SKM-1 (cell line): Measurements from ENCODE around the gene ADGRD1.
"Not testable (repeated sequence)": the region's sequence is repeated elsewhere in the genome, so short reads cannot be mapped to it uniquely, and the experiment has no call there.

Experiments
- DNase-seq: peaks from one replicate; lab custom pipeline; 2025; ENCODE audit not compliant: unreplicated experiment; lab: John Stamatoyannopoulos, UW

The ADGRD1 gene

DNA sequence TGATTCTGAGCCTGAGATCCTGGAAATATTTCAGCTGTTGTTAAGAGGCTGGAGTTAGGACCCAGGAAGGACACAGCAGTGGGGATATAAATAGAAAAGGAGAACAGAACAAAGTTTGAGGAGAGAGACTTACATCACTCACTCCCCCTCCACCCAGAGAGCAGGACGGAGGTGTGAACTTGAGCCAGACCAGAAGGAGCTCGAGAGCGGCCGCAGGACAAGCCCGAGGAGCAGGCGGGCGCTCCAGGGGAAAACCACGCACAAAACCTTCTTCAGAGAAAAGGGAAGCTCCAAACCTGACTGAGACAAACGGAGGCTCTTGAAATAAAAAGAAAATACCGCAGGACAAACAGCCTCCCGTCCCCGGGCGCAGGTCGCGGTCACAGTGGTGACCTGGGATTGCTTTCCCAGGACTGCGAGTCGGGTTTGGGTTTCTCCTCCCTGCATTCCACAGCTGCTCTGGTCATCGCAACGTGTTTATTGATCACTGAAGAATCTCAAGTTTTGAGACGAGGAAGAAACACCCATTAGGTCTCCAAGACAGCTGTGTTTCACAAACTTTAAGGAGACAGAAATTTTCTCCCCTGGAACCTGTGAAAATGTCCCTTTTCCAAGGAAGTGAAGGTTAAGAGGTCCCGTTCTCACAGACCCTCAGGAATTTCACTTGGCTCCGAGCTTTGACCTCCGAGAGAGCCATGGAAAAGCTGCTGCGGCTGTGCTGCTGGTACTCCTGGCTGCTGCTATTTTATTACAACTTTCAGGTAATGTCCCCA is at the start of gene ADGRD1:
TSS of gene ADGRD1 (plus strand) at position 137 of the 773 bp plus-strand sequence. CDS start at position 696, 559 bp downstream.
- peak; percentile 47 for DNase-seq

DNA sequence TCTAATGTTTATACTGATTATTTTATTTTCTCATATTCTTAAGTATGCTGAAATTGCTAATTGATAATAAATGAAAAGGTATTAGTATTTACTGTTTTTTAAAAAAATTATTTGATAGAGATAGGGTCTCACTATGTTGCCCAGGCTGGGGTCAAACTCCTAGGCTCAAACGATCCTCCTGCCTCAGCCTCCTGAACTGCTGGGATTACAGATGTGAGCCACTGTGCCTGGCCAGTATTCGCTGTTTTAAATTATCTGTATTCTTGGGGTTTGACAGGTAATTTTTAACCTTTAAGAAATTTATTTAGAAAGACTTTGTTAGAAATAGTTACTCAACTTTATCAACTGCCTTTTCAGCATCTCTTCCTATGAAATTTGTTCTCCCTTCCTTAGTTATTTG is 49.6 kb upstream of the ADGRD1 start:
- DNase-seq, result no peak

DNA sequence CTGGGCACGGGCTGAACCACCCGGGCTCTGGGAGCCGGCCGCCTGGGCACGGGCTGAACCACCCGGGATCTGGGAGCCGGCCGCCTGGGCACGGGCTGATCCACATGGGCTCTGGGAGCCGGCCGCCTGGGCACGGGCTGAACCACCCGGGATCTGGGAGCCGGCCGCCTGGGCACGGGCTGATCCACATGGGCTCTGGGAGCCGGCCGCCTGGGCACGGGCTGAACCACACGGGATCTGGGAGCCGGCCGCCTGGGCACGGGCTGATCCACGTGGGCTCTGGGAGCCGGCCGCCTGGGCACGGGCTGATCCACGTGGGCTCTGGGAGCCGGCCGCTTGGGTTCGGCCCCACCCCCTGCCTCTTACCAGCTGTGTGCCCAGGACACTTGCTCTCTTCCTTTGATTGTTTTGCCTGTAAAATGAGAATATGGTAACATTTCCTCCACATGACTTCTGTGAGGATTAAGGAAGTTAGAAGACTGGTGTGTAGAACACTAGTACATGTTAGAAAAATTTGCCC is 48.7 kb upstream of the ADGRD1 start:
- not testable (repeated sequence) for DNase-seq

DNA sequence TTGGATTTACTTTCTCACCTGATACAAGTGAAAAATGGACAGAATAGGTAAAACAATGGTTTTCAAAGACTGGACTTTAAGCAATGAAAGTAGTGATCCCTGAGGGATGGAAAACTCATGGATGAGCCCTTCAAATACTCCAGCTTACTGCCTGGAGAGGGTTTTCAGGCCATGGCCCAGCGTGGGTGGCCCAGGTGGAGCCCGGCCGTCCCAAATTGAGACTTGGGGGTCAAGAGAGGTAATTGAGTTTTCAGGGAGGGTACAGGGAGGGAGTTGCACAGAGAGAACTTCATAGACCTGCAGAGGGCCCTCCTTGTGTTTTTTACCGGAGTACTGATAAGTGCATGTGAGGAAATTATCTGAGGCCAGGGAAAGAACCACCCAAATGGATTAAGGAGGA is 44.6 kb upstream of the ADGRD1 start:
- no peak for DNase-seq

DNA sequence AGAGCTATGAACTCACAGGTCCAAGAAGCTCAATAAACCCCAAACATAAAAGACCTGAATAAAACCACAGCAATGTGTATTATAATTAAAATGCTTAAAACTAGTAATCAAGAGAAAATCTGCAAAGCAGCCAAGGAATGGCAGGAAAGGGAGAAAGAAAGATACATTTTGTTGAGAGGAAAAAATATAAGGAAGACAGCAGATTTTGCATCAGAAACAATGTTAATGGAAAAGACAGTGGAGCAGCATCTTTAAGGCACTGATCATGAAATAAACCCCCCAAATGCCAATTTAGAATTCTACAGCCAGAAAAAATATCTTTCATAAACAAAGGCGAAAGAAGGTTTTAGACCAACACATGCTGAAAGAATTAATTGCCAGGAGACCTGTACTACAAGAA is 42.5 kb upstream of the ADGRD1 start:
- DNase-seq, result no peak

DNA sequence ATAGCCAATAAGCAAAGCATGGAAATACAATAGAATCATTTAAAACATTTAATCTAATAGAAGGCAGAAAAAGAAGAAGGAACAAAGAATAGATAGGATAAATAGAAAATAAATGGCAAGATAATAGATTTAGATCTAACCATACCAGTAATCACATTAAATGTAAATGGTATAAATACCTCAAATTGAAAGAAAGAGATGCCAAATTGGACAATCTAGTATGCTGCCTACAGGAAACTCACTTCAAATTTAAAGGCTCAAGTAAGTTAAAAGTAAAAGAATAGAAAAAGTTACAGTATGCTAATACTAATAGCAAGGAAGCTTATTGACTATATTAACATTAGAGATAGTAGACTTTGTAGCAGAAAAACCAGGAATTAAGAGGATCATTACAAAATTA is 41.8 kb upstream of the ADGRD1 start:
- no peak for DNase-seq

DNA sequence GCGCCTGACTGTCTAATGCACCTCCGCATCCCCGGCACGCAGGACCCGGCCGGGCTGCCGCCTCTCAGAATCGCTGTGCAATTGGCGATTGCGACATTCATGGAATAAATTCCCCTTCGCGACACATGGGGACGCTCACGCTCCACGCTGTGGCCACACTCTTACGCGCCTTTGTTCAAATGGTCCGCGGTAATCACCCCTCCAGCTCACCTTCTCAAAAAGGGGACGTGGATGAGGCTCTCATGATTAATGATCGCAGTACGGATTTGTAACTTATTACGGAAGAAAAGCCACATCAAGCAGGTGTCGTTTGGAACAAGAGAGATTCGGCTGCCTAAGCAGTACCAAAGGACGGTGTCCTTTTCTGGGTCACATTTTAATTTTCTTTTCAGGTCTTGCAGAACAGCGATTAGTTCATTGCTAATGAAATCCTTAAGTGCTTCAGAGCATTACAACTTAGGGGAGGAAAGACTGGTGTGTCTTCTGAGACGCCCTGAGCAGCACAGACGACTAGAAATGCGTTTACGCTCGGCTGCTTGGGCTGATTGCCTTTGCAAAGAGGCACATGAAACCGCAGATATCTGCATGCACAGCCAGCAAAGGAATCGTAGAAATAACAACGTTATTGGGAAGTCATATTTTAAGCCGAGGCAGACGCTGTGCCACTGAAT is 37.3 kb upstream of the ADGRD1 start:
- peak; percentile 20 for DNase-seq

DNA sequence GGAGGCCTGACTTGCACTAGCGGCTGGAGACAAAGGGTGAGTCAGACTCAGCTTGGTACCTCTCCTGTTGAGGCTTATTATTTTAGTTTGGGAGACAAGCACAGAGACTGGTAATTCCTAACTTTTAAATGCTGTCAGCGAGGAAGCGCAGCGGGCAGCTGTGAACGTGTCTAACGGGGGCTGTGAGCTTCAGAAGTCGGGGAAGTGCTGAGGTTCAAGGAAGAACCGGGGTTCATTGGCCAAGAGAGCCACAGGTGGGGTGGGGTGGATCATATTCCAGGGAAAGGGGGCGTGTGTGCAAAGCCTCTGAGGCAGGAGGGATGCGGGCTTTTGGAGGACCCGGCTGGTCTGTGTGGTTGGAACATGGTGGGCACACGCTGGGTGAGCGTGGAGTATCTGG is 36.1 kb upstream of the ADGRD1 start:
- DNase-seq, result no peak

DNA sequence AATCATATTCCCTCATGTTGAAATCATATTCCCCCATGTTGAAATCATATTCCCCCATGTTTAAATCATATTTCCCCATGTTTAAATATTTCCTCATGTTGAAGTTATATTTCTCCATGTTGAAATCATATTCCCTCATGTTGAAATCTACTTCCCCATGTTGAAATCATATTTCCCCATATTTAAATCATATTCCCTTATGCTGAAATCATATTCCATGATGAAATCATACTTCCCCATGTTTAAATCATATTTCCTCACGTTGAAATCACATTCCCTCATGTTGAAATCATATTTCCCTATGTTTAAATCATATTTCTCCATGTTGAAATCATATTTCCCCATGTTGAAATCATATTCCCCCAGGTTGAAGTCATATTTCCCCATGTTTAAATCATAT is 34.6 kb upstream of the ADGRD1 start:
- no peak for DNase-seq

DNA sequence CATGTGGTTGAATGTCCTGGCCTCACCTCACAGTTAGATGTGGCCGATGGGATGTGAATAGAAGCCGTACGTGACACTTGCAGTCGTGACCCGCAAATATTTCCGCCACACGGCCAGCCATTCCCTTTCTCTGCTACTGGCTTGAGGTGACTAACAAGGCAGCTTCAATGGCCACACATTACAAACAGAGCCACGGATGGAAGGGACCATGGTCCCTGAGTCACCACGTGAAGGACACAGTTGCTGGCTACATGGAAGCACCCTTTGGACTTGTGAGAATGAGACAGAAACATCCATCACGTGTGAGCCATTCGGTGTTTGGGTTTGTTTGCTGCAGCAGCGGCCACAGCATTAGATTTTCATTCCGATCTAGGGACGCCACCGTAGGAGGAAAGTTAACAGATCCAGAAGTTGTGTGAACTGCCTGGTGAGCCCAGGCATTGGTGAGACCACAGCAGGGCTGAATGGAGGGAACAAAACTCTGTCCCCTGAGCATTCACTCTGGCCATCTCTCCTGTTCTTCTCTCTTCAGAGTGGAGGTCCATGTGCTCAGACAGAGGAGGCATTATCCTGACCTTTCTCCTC is 33.5 kb upstream of the ADGRD1 start:
- DNase-seq, result no peak

DNA sequence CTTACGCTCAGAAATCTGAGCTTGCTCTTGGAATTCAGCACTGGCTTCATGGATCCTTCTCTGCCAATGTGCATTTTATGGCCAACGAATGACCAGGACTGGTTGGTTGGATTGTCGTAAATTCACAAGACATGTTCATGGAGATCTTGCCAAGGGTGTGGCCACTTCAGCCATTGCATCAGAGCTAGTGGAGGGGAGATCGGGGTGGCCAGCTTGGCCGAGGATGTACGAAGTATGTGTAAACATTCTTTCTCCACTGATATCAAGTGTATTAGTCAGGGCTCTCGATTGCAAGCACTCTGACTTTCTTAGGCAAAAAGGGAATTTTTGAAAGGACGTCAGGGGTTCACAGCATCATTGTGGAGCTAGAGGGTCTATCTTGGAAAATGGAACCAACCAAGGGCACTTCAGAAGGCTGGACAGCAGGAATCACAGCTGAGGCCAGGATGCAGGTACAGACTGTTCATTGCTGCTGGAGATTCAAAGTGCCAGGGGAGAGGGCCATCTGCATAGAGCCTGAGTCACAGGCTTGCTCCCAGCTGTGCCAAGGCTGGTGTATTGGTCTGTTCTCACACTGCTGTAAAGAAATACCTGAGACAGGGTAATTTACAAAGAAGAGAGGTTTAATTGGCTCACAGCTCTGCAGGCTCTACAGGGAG is 32.9 kb upstream of the ADGRD1 start:
- no peak for DNase-seq

DNA sequence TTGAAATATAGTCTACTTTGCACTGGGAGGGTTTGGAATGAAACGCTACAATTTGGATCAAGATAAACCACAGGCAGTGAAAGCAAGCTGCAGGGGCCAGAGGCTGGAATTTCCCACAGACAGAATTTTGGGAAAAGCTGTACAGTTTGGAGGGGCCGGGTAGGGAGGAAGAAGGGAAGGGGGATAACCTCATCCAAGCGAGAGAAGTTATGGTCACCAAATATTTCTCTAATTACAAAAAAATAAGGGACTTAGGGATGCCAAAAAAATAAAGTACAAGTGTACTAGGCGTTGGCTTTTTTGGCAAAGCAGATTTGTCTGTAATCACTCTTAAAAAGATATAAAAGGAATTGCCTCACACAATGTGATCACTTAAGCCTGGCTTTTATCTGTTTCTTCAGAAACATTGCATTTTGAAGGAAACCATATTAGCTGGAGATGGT is 31.2 kb upstream of the ADGRD1 start:
- no peak for DNase-seq

DNA sequence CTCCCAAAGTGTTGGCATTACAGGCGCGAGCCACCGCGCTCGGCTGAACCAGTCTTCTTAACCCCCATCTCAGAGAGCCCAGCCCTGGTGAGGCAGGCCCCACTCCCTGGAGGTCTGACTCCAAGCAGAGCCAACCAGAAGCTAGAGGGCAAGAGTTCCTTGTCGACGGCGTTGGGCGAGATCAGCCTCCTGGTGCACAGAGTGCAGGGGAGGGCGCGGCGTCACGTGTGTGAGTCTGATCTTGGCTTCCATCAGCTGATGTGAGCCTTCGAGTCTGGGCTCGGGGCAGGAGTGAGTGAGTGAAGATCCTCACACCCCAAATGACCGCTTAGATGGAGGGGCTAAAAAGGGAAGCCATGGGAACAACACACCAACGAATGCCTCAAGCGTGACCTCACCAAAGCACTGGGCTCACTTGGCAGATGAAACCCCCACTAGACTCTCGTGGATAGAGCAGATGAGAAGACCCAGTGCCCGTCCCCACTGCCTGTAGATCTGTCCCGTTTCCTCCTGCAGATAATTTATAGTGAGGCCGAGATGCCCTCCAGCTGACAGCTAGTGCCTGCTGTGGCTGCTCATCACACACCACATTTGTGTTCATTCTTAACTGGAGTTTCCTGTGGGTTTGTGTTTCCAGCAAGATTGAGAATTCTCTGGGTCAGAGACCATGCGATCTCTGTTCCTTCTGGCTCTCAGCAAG is 28.6 kb upstream of the ADGRD1 start:
- DNase-seq, result no peak

DNA sequence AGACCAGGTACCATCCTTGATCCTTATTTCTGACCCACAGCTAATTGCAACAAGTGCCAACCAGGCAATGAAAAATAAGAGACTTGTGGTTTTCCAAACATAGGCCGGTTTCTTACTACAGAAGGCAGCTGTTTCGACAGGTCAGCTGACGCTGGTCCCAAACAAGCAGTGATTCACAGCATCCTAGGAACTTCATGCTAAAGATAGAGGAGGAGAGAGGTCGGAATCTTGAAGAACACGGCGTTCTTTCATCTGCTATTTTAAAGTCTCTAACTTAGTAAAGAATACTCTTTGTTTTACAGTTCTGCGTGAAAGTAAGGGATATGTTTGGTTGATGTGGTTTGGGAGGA is 28.1 kb upstream of the ADGRD1 start:
- no peak for DNase-seq

DNA sequence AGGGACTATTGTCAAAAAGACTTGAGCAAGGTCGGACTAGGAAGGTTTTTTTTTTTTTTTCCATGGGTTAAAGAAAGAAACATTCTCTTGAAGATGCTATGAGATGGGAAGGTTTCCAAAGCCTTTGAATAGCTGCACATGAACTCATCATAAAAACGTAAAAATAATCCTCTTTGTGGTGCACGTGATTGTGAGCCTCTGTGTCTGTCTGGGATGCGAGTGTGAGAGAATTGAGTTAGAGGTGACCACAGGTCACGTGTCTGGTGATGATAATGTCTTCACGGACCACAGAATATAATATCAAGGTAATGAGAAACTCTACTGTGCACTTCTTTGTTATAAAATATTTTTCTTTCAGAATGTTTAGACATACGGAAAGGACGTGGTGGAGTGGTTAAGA is 24.3 kb upstream of the ADGRD1 start:
- no peak for DNase-seq

DNA sequence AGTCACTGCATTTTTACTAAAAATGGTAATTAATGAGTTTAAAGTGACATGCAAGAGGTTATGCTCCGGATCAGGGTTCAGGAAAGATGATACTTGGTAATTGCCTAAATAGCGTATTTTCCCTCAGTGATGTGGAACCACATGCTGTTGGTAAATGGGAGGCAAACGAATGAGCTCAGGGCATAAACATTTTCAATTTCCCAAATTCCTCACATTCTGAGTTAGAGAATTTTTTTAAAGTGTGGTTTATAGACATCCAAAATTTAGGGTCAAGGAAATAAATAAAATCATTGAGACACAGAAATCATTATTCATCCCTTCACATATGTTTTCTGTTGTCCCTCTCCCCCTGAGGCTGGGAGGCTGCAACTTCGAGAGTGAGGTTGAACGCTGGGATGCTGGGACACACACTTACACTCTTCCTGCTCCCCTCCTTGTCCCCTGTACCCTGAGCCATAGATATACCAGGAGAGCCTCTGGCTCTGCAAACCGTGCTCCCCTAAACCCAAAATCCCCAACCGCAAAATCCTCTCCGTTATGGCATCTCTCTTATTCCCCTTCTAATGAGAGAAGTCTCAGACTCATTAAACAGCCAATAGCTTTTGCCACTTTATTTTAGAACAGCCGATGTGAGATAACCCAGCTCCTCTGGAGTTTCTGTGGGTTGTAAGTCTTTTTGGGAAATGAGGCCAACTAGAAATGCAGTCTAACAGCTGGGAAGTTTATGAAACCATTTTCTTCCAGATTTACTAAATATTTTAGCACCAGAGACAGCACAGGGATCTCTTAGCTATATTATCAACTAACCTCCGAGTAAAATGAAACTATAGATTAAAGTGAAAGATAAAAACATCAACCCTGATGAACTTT is 21.4 kb upstream of the ADGRD1 start:
- no peak for DNase-seq

DNA sequence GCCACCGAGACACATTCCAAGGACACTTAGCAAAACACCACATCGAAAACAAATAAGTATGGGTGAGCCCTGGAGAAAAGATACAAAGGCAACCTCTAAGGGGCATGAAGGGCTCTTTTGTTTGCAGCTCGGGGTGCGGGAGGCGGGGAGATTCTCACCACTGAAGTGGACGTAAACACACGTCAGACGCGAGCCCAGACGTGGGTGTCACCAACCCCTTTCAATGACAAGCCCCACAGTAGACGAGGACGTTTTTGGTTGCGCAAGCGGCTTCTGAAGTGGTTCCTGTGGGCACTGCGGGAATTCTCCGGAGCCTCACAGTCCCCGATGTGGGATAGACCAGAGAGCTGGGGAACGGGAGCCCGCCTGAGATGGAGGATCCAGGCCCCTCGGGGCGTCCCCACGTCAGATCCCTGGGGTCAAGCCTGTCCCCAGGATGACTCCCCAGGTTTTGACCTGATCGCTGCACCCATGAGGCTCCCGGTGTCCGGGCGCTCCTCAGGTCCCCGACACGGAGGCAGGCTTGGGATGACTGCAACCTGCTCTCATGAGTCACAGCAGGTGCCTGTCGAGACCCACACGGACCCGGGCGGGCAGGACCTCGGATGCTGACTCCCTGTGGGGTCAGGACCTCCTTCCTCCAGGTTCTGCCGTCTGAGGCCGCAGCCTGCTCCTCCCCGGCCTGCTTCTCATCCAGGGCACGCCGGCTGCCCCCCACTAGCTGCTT is 20.3 kb upstream of the ADGRD1 start:
- no peak for DNase-seq

DNA sequence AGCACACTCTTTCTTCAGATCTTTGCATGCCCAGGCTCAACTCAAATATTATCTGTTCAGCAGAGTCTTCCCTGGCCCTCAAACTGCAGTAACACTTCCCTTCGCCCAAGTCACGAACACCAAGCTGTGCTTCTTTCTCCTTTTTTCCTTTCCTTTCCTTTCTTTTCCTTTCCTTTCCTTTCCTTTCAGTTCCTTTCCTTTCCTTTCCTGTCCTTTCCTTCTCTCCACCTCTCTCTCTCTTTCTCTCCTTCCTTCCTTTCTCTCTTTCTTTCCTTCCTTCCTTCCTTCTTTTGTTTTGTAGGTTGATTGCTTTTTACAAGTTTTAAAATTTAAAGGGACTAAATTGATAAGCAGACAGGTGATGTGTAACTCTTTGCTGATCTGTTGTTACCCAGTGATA is 19.0 kb upstream of the ADGRD1 start:
- no peak for DNase-seq

DNA sequence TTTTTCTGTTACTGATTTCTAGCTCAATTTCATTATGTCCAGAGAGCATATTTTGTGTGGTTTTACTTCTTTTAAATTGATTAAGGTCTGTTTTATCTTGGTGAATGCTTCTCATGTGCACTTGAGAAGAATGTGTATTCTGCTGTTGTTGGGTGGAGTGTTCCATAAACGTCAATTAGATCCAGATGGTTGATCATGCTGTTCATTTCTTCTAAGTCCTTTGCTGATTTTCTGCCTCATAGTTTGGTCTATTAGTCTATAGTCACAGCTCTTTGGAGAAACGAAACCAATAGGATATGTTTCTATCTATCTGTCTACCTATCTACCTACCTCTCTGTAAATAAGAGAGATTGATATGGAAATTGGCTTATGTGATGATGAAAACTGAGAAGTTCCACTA is 17.1 kb upstream of the ADGRD1 start:
- no peak for DNase-seq
